Activated CD8-positive, alpha-beta T cell treated with anti-CD3 and anti-CD28 coated beads, Interleukin-2, amount 10 ng/mL, durations not matched to agents 7 days and 5 days (primary cell): ENCODE data around the gene CD320. TPM values are rescaled to one million over a fixed set of nuclear protein-coding genes. Genes with fewer than 3 reads are reported as not detected.

Experiments used
- total RNA-seq, 2 experiments: library from RNA; stranded (reverse); gene quantifications; one replicate each; pipeline ENCODE4 v1.2.3, GENCODE V29; 2021

CD320 gene
- total RNA-seq, 2 experiments from 2014 or later = 54.6 to 55.0 TPM

Other genes with a start within 250 kb of the CD320 start
- gene FBN3, start 158.8 kb downstream of the CD320 start, total RNA-seq = under 1 TPM in 1 of 2 experiments, not detected in 1; 0.03 TPM
- 10 to 100 TPM; 27.7 to 28.1 TPM for gene CERS4, start 99.0 kb downstream of the CD320 start, total RNA-seq
- 10 to 100 TPM; 56.0 to 63.8 TPM for gene NDUFA7, start 13.0 kb upstream of the CD320 start, total RNA-seq
- gene RPS28, start 13.1 kb upstream of the CD320 start, total RNA-seq = 1,000 to 10,000 TPM; 1,476 to 1,561 TPM
- 1 to 10 TPM; 3.4 to 3.5 TPM for gene KANK3, start 34.9 kb upstream of the CD320 start, total RNA-seq
- not detected for gene ANGPTL4, start 55.8 kb upstream of the CD320 start, total RNA-seq
- gene RAB11B, start 82.0 kb upstream of the CD320 start, total RNA-seq = 10 to 100 TPM; 92.4 to 92.7 TPM
- 10 to 100 TPM; 26.8 to 28.1 TPM for gene MARCHF2, start 104.9 kb upstream of the CD320 start, total RNA-seq
- 100 to 1,000 TPM; 283 to 291 TPM for gene HNRNPM, start 136.6 kb upstream of the CD320 start, total RNA-seq
- 1 to 10 TPM; 2.3 to 2.7 TPM for gene PRAM1, start 194.3 kb upstream of the CD320 start, total RNA-seq
- 10 to 100 TPM; 28.7 to 36.2 TPM for gene ZNF414, start 205.8 kb upstream of the CD320 start, total RNA-seq